PC-9 (cell line): ENCODE measurements around the gene U2SURP. TPM values are rescaled to one million over a fixed set of nuclear protein-coding genes. Genes with fewer than 3 reads are reported as not detected.

Source experiments
- BruUV-seq: library from RNA; stranded (reverse); fragments of 400-500 nt; replicated peaks from 2 replicates; lab custom pipeline; 2021; lab: Mats Ljungman, UMichigan
- CTCF ChIA-PET: fragments of 300-600 bp; sonication (Branson Sonifier 250); formaldehyde crosslinking; loops from one replicate; lab custom pipeline; 2022; ENCODE audit warnings: antibody characterized with exemption; lab: Charles Lee
- POLR2A ChIA-PET: fragments of 300-600 bp; sonication (Branson Sonifier 250); formaldehyde crosslinking; loops from one replicate; lab custom pipeline; 2022; ENCODE audit warnings: antibody characterized with exemption; ENCODE audit not compliant: unreplicated experiment; lab: Charles Lee
- DNase-seq, 2 experiments: peaks; one replicate each; pipeline versions ENCODE4 v3.0.0 to v3.0.0-alpha.2; 2015 to 2022; ENCODE audit warnings: mixed read lengths in 1 of 2
- H2AFZ ChIP-seq: fragments of 200-600 bp; sonication (generic); 2 replicates; pipeline ENCODE4 v1.8.1; 2017; ENCODE audit warnings: antibody characterized with exemption
- H3F3A ChIP-seq: fragments of 200-600 bp; sonication (generic); 2 replicates; pipeline ENCODE4 v1.8.1; 2017; ENCODE audit warnings: antibody characterized with exemption, mild to moderate bottlenecking, low read depth; ENCODE audit not compliant: insufficient read depth
- H3K27ac ChIP-seq: fragments of 200-600 bp; sonication (generic); 2 replicates; pipeline ENCODE4 v1.6.1; 2016; ENCODE audit warnings: mixed run types
- H3K27me3 ChIP-seq: fragments of 200-600 bp; sonication (generic); 2 replicates; pipeline ENCODE4 v1.6.1; 2016; ENCODE audit warnings: low read depth, mixed run types; ENCODE audit not compliant: insufficient read depth
- H3K36me3 ChIP-seq: fragments of 200-600 bp; sonication (generic); 2 replicates; pipeline ENCODE4 v1.6.1; 2016; ENCODE audit warnings: low read depth, mixed run types
- H3K4me1 ChIP-seq: fragments of 200-600 bp; sonication (generic); replicated peaks from 2 replicates; pipeline ENCODE4 v1.6.1; 2016; ENCODE audit warnings: mixed run types; ENCODE audit not compliant: insufficient read depth
- H3K4me2 ChIP-seq: fragments of 200-600 bp; sonication (generic); 2 replicates; pipeline ENCODE4 v1.6.1; 2017; ENCODE audit warnings: mixed run types
- H3K4me3 ChIP-seq: fragments of 200-600 bp; sonication (generic); 2 replicates; pipeline ENCODE4 v1.6.1; 2016; ENCODE audit warnings: mixed run types
- H3K79me2 ChIP-seq: fragments of 200-600 bp; sonication (generic); 2 replicates; pipeline ENCODE4 v1.6.1; 2017; ENCODE audit warnings: low read depth, mixed run types
- H3K9me2 ChIP-seq: fragments of 200-600 bp; sonication (generic); 2 replicates; pipeline ENCODE4 v1.8.1; 2017; ENCODE audit warnings: mild to moderate bottlenecking; ENCODE audit not compliant: insufficient read depth
- H3K9me3 ChIP-seq: fragments of 200-600 bp; sonication (generic); 2 replicates; pipeline ENCODE4 v1.8.1; 2016; ENCODE audit warnings: low read depth; ENCODE audit not compliant: insufficient read depth
- H4K20me1 ChIP-seq: fragments of 200-600 bp; sonication (generic); 2 replicates; pipeline ENCODE4 v1.8.1; 2017; ENCODE audit not compliant: insufficient read depth
- EZH2 ChIP-seq: fragments of 200-600 bp; sonication (generic); IDR thresholded peaks from 2 replicates; pipeline ENCODE4 v1.8.0; 2017; ENCODE audit warnings: antibody characterized with exemption, low read depth
- intact Hi-C: fragments of 100-400 bp; cut with micrococcal nuclease; formaldehyde crosslinking; loops from one replicate; pipeline ENCODE4 v1.10.0; 2022; ENCODE audit not compliant: unreplicated experiment
- total RNA-seq: library from RNA; stranded (reverse); gene quantifications from 2 replicates; pipeline ENCODE4 v1.2.3, GENCODE V29; 2021
- TF ChIP-seq, protein P1 (sequence below): fragments of 200-600 bp; sonication (generic); conservative IDR thresholded peaks from 2 replicates; pipeline ENCODE4 v1.6.1; 2017; ENCODE audit warnings: mixed run types, antibody characterized with exemption, mild to moderate bottlenecking, moderate library complexity

U2SURP gene
- total RNA-seq, 1 experiment from 2014 or later = 126 TPM

DNA sequence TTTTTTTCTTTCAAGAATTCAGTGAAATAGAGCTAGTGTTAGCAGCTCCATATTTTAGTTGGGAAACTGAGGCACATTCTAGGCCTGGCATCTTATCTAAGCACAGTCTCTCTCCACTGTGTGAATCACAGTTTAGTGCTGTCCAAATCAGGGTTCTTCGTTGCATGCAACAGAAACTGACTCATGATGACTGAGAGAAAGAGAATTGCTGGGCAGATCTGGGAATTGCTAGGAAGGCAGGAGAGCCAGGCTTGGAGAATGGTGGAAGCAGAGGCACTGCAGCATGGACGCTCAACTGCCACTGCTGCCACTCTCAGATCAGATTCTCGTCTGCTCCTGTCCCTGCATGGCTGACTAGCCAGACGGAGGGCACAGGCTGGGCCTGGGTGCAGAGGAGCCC, 77.5 kb downstream of the U2SURP start:
- no peak for DNase-seq
- BruUV-seq = no TSS peak
- H4K20me1 ChIP-seq = no peaks in the 10 kb centered on the region
- POLR2A ChIA-PET = interaction anchor here (0.6 kb wide), 1 partner anchor 562 kb away, joined by 3 read pairs; no protein-coding TSS in a partner anchor
- H3K4me1 ChIP-seq = no peaks in the 10 kb centered on the region
- no peaks in the 10 kb centered on the region for H3F3A ChIP-seq
- intact Hi-C loops = no loop called here
- no peaks in the 10 kb centered on the region for H3K36me3 ChIP-seq
- no peaks in the 10 kb centered on the region for H3K79me2 ChIP-seq
- CTCF ChIA-PET = no interaction called here
- H3K9me3 ChIP-seq = no peaks in the 10 kb centered on the region
- TF ChIP-seq EZH2 = no peak
- TF ChIP-seq, protein P1, sequence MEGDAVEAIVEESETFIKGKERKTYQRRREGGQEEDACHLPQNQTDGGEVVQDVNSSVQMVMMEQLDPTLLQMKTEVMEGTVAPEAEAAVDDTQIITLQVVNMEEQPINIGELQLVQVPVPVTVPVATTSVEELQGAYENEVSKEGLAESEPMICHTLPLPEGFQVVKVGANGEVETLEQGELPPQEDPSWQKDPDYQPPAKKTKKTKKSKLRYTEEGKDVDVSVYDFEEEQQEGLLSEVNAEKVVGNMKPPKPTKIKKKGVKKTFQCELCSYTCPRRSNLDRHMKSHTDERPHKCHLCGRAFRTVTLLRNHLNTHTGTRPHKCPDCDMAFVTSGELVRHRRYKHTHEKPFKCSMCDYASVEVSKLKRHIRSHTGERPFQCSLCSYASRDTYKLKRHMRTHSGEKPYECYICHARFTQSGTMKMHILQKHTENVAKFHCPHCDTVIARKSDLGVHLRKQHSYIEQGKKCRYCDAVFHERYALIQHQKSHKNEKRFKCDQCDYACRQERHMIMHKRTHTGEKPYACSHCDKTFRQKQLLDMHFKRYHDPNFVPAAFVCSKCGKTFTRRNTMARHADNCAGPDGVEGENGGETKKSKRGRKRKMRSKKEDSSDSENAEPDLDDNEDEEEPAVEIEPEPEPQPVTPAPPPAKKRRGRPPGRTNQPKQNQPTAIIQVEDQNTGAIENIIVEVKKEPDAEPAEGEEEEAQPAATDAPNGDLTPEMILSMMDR = no peak
- no peak overlapping the region for H3K4me3 ChIP-seq
- no peaks in the 10 kb centered on the region for H3K27me3 ChIP-seq
- H3K9me2 ChIP-seq = no peaks in the 10 kb centered on the region
- H3K27ac ChIP-seq = no peak overlapping the region
- no peak overlapping the region for H2AFZ ChIP-seq
- no peak overlapping the region for H3K4me2 ChIP-seq

DNA sequence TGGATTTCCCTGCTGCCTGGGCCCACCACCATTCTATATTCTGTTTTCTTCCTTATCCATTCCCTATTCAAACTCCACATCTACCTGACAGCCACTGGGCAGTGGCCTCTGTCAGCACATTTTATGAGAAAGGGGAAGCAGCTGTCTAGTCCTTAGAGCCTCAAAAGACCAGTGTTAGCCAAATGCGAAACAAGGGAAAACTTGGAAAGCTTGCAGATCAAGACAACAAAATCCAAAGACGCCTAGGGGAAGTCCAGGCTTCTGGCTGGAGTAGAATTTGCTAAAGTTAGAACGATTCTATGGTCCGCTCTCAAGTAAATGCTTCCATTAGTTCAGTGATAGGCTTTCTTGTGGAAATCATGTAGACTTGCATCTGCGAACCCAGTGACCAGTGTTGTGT, 78.8 kb downstream of the U2SURP start:
- H3K9me3 ChIP-seq = no peaks in the 10 kb centered on the region
- no peaks in the 10 kb centered on the region for H3K27me3 ChIP-seq
- no peak overlapping the region for H2AFZ ChIP-seq
- TF ChIP-seq, protein P1 = no peak
- TF ChIP-seq EZH2 = no peak
- ChIA-PET POLR2A (no interaction called here), CTCF (no interaction called here)
- intact Hi-C loops = no loop called here
- no peak overlapping the region for H3K27ac ChIP-seq
- no peak overlapping the region for H3K4me2 ChIP-seq
- H3F3A ChIP-seq = no peaks in the 10 kb centered on the region
- no peak for DNase-seq
- H3K4me3 ChIP-seq = no peak overlapping the region
- H4K20me1 ChIP-seq = no peaks in the 10 kb centered on the region
- H3K36me3 ChIP-seq = no peaks in the 10 kb centered on the region
- no peaks in the 10 kb centered on the region for H3K79me2 ChIP-seq
- no TSS peak for BruUV-seq
- H3K4me1 ChIP-seq = no peaks in the 10 kb centered on the region
- H3K9me2 ChIP-seq = no peaks in the 10 kb centered on the region

DNA sequence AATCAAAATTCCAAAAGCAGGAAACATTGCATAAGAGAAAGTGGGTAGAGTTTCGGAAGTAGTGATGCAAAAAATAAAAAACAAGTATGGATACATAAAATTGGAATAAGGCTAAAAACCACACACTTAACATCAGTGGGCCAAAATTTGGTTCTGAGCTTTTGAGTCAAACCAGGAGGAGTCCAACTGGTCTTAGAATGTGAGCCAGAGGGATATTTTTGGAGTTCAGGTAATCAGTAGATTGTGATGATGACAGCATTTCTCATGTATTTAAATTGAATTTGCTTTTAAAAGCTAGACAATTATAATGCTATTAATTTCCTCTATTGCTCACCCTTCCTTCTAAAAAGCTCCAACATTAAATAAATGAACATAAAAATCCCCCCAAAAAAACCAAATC, 80.0 kb downstream of the U2SURP start:
- BruUV-seq = no TSS peak
- Histone ChIP-seq H2AFZ (no peak overlapping the region), H3K4me1 (no peaks in the 10 kb centered on the region), H3K79me2 (no peaks in the 10 kb centered on the region), H3K36me3 (no peaks in the 10 kb centered on the region), H3K4me2 (no peak overlapping the region), H3K9me3 (no peaks in the 10 kb centered on the region), H3K27me3 (no peaks in the 10 kb centered on the region), H3F3A (no peaks in the 10 kb centered on the region), H4K20me1 (no peaks in the 10 kb centered on the region), H3K27ac (no peak overlapping the region), H3K9me2 (no peaks in the 10 kb centered on the region), H3K4me3 (no peak overlapping the region)
- no peak for DNase-seq
- intact Hi-C loops = no loop called here
- CTCF ChIA-PET = interaction anchor here (0.5 kb wide), 1 partner anchor 27 kb away, joined by 3 read pairs; no protein-coding TSS in a partner anchor
- TF ChIP-seq EZH2 = no peak
- TF ChIP-seq, protein P1 = no peak
- POLR2A ChIA-PET = no interaction called here
